ENCODE measurements around the gene CAPN9. TPM values are rescaled to one million over a fixed set of nuclear protein-coding genes. Genes with fewer than 3 reads are reported as not detected.
A peak's percentile ranks its signal among the peaks of the same experiment; 100 is the strongest.

The CAPN9 gene
- total and polyA plus RNA-seq, 8 donors, result 0.84 to 5.0 (median 1.7) TPM

GRCh38 chr1:230735447-230735846, 11.7 kb upstream of the CAPN9 start:
- Histone ChIP-seq H3K36me3 (no peaks in the 10 kb centered on the region), H3K4me1 (no peaks in the 10 kb centered on the region), H3K9me3 (no peaks in the 10 kb centered on the region), H3K27me3 (no peaks in the 10 kb centered on the region), H3K4me3 (no peak overlapping the region), H3K27ac (no peak overlapping the region)
- intact Hi-C loops (cut with DNase I), result no loop called here
- TF ChIP-seq, protein P1, sequence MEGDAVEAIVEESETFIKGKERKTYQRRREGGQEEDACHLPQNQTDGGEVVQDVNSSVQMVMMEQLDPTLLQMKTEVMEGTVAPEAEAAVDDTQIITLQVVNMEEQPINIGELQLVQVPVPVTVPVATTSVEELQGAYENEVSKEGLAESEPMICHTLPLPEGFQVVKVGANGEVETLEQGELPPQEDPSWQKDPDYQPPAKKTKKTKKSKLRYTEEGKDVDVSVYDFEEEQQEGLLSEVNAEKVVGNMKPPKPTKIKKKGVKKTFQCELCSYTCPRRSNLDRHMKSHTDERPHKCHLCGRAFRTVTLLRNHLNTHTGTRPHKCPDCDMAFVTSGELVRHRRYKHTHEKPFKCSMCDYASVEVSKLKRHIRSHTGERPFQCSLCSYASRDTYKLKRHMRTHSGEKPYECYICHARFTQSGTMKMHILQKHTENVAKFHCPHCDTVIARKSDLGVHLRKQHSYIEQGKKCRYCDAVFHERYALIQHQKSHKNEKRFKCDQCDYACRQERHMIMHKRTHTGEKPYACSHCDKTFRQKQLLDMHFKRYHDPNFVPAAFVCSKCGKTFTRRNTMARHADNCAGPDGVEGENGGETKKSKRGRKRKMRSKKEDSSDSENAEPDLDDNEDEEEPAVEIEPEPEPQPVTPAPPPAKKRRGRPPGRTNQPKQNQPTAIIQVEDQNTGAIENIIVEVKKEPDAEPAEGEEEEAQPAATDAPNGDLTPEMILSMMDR (IDR thresholded peaks at IDR 0.05), result no peak
- DNase-seq, result peak in 1 of 4 donors; percentile 44
- ATAC-seq, result peak; percentile 94

DNA sequence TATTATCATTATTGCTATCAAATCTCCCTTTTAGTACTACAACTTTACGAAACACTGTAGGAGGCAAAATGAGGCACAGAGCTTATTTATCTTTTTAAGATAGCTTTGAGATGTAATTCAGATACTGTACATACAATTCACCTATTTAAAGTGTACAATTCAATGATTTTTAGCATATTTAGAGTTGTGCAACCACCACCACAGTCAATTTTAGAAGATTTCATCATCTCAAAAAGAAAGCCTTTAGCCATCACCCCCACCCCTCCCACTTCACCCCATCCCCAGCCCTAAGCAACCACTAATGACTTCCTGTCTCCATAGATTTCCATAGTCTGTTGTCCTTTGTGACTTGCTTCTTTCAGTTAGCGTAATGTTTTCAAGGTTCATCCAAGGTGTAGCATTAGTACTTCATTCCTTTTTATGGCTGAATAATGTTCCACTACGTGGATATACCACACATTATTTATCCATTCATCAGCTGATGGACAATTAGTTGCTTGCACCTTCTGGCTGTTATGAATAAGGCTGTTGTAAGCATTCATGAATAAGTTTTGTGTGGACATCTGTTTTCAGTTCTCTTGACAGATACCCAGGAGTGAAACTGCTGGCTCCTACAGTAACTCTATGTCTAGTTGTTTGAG, 9.4 kb upstream of the CAPN9 start:
- TF ChIP-seq, protein P1 (IDR thresholded peaks at IDR 0.05), result no peak
- no peaks in the 10 kb centered on the region for H3K27me3 ChIP-seq
- H3K4me3 ChIP-seq, result no peak overlapping the region
- DNase-seq (no peak), ATAC-seq (no peak)
- no peaks in the 10 kb centered on the region for H3K36me3 ChIP-seq
- intact Hi-C loops (cut with DNase I), result no loop called here
- no peaks in the 10 kb centered on the region for H3K9me3 ChIP-seq
- H3K4me1 ChIP-seq, result no peaks in the 10 kb centered on the region
- no peak overlapping the region for H3K27ac ChIP-seq

DNA sequence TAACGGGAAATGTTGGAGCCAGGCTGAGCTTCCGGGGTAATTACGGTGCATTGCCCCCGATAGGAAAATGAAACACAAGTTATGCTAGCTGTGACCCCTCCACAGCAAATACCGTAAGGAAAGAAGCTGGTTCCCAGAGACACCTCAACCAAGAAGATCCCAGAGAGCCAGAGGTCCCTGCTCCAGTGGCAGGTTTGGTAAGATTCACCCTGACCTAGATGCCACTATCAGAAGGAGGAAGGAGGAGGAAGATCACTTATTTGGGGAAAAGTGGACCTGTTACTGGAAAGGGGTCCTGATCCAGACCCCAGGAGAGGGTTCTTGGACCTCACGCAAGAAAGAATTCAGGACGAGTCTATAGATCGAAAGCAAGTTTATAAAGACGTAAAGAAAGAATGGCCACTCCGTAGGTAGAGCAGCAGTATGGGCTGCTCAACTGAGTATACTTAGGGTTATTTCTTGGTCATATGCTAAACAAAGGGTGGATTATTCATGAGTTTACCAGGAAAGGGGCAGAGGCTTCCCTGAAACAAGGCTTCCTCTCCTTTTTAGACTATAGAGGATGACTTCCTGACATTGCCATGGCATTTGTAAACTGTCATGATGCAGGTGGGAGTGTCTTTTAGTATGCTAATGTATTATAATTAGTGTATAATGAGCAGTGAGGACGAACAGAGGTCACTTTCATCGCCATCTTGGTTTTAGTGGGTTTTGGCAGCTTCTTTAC, 7.5 kb upstream of the CAPN9 start:
- no peaks in the 10 kb centered on the region for H3K9me3 ChIP-seq
- intact Hi-C loops (cut with DNase I), result no loop called here
- H3K27ac ChIP-seq, result no peak overlapping the region
- ATAC-seq (no peak), DNase-seq (no peak)
- H3K36me3 ChIP-seq, result no peaks in the 10 kb centered on the region
- TF ChIP-seq, protein P1 (IDR thresholded peaks at IDR 0.05), result no peak
- no peak overlapping the region for H3K4me3 ChIP-seq
- no peaks in the 10 kb centered on the region for H3K27me3 ChIP-seq
- no peaks in the 10 kb centered on the region for H3K4me1 ChIP-seq

DNA sequence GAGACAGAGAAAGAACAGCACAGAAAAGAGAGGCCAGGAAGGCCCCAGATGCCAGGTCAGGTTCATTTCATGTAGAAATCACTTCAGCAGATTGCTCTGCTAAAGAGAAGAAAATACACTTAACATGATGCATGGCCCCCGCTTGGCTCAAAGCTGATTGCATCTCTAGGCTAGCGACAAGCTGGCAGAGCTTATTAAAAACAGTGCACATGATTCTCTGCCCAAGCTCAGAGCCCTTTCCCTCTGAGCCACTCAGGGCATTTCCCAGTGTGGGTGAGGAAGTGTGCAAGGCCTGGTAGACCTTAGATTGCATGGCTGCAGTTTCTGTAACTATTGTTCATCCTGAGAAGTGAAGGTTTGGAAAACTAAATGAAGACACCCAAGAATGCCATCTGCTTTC, 3.3 kb upstream of the CAPN9 start:
- H3K4me3 ChIP-seq, result no peak overlapping the region
- intact Hi-C loops (cut with DNase I), result no loop called here
- TF ChIP-seq, protein P1 (IDR thresholded peaks at IDR 0.05), result no peak
- H3K4me1 ChIP-seq, result no peaks in the 10 kb centered on the region
- no peak overlapping the region for H3K27ac ChIP-seq
- DNase-seq (peak in 1 of 4 donors; percentile 14), ATAC-seq (no peak)
- no peaks in the 10 kb centered on the region for H3K9me3 ChIP-seq
- no peaks in the 10 kb centered on the region for H3K36me3 ChIP-seq
- H3K27me3 ChIP-seq, result no peaks in the 10 kb centered on the region

GRCh38 chr1:230744382-230744781, 2.8 kb upstream of the CAPN9 start:
- H3K9me3 ChIP-seq, result no peaks in the 10 kb centered on the region
- intact Hi-C loops (cut with DNase I), result no loop called here
- ATAC-seq (no peak), DNase-seq (peak in 1 of 4 donors; percentile 25)
- H3K36me3 ChIP-seq, result no peaks in the 10 kb centered on the region
- no peak overlapping the region for H3K27ac ChIP-seq
- H3K4me3 ChIP-seq, result no peak overlapping the region
- no peaks in the 10 kb centered on the region for H3K4me1 ChIP-seq
- H3K27me3 ChIP-seq, result no peaks in the 10 kb centered on the region
- TF ChIP-seq, protein P1 (IDR thresholded peaks at IDR 0.05), result no peak

Measured in left lung (tissue), 10 donors.